CD14-positive monocyte (primary cell): ENCODE data around the gene KHSRP. TPM values are rescaled to one million over a fixed set of nuclear protein-coding genes. Genes with fewer than 3 reads are reported as not detected.

Experiments
- DNase-seq, 3 donors: peaks; one replicate each; pipeline ENCODE4 v3.0.0-alpha.2; 2011 to 2022
- H2AFZ ChIP-seq: 2 replicates; pipeline ENCODE4 v1.6.0; 2012; ENCODE audit warnings: mild to moderate bottlenecking, low read depth, low read length, inconsistent platforms; ENCODE audit not compliant: insufficient read depth, poor library complexity, severe bottlenecking
- H3K27ac ChIP-seq, 2 donors: 1 replicate in 1 of 2; 2 replicates in 1 of 2; pipeline ENCODE4 v1.5.1; 2012 to 2013; ENCODE audit warnings: low read length in 2 of 2, control low read depth in 1 of 2, inconsistent platforms in 1 of 2, low read depth in 1 of 2, mild to moderate bottlenecking in 1 of 2
- H3K27me3 ChIP-seq, 2 donors: one replicate each; pipeline versions ENCODE4 v1.6.0 to v1.6.1; 2011 to 2013; ENCODE audit warnings: low read length in 2 of 2; ENCODE audit not compliant: control insufficient read depth in 2 of 2, insufficient read depth in 2 of 2
- H3K36me3 ChIP-seq, 2 donors: replicated peaks in 1 of 2; 1 replicate in 1 of 2; 2 replicates in 1 of 2; pipeline versions ENCODE4 v1.5.1 to v1.6.1; 2012 to 2013; ENCODE audit warnings: low read length in 2 of 2, control low read depth in 1 of 2, inconsistent platforms in 1 of 2, mild to moderate bottlenecking in 1 of 2; ENCODE audit not compliant: insufficient read depth in 2 of 2, control insufficient read depth in 1 of 2
- H3K4me1 ChIP-seq, 2 donors: 1 replicate in 1 of 2; 2 replicates in 1 of 2; pipeline versions ENCODE4 v1.5.1 to v1.6.1; 2012 to 2013; ENCODE audit warnings: low read length in 2 of 2, control low read depth in 1 of 2, inconsistent platforms in 1 of 2, mild to moderate bottlenecking in 1 of 2, moderate library complexity in 1 of 2; ENCODE audit not compliant: insufficient read depth in 2 of 2, control insufficient read depth in 1 of 2
- H3K4me2 ChIP-seq: replicated peaks from 2 replicates; pipeline ENCODE3; 2012; ENCODE audit warnings: low read length, moderate library complexity, mild to moderate bottlenecking; ENCODE audit not compliant: poor library complexity, severe bottlenecking; ENCODE audit errors: extremely low read depth
- H3K4me3 ChIP-seq, 3 experiments: fragments of 200-600 bp in 1 of 3; sonication (generic) in 1 of 3; replicated peaks in 1 of 3; 1 replicate in 2 of 3; 2 replicates in 1 of 3; pipeline ENCODE4 v1.5.1; 2011 to 2013; ENCODE audit warnings: low read length in 3 of 3, mild to moderate bottlenecking in 3 of 3, control low read depth in 2 of 3, low read depth in 2 of 3, inconsistent platforms in 1 of 3, moderate library complexity in 1 of 3
- H3K79me2 ChIP-seq: 2 replicates; pipeline ENCODE4 v1.6.0; 2012; ENCODE audit warnings: mild to moderate bottlenecking, control low read depth, inconsistent platforms, low read length, moderate library complexity; ENCODE audit not compliant: insufficient read depth
- H3K9ac ChIP-seq: 2 replicates; pipeline ENCODE4 v1.6.0; 2017; ENCODE audit warnings: low read length, mild to moderate bottlenecking; ENCODE audit not compliant: insufficient read depth, poor library complexity, severe bottlenecking
- H3K9me3 ChIP-seq, 2 donors: replicated peaks in 1 of 2; 1 replicate in 1 of 2; 2 replicates in 1 of 2; pipeline versions ENCODE4 v1.5.1 to v1.6.1; 2012 to 2013; ENCODE audit warnings: low read length in 2 of 2, control low read depth in 1 of 2; ENCODE audit not compliant: control insufficient read depth in 1 of 2, insufficient read depth in 1 of 2
- H4K20me1 ChIP-seq: 2 replicates; pipeline ENCODE4 v1.6.0; 2012; ENCODE audit warnings: mild to moderate bottlenecking, low read length, control low read depth, moderate library complexity; ENCODE audit not compliant: insufficient read depth
- H3K27ac Mint-ChIP-seq, 7 donors: one replicate each; pipeline ENCODE4 v1.8.0; 2020; ENCODE audit warnings: mild to moderate bottlenecking in 7 of 7, mixed read lengths in 7 of 7, moderate library complexity in 6 of 7, inconsistent platforms in 2 of 7
- H3K27me3 Mint-ChIP-seq, 3 donors: one replicate each; pipeline ENCODE4 v1.8.0; 2021 to 2022; ENCODE audit warnings: low read depth in 3 of 3, mild to moderate bottlenecking in 3 of 3, mixed read lengths in 3 of 3, moderate library complexity in 3 of 3, inconsistent platforms in 1 of 3
- H3K36me3 Mint-ChIP-seq, 2 donors: one replicate each; pipeline ENCODE4 v1.8.0; 2020; ENCODE audit warnings: mixed read lengths in 2 of 2, inconsistent platforms in 1 of 2, mild to moderate bottlenecking in 1 of 2
- H3K4me1 Mint-ChIP-seq: one replicate; pipeline ENCODE4 v1.8.0; 2020; ENCODE audit warnings: mild to moderate bottlenecking, mixed read lengths
- H3K4me3 Mint-ChIP-seq, 2 donors: one replicate each; pipeline ENCODE4 v1.8.0; 2020; ENCODE audit warnings: mild to moderate bottlenecking in 2 of 2, mixed read lengths in 2 of 2, moderate library complexity in 1 of 2
- H3K9me3 Mint-ChIP-seq, 7 donors: one replicate each; pipeline ENCODE4 v1.8.0; 2020 to 2022; ENCODE audit warnings: mixed read lengths in 7 of 7, mild to moderate bottlenecking in 6 of 7, moderate library complexity in 6 of 7, inconsistent platforms in 2 of 7
- WGBS: methylation state at CpG from one replicate; pipeline ENCODE4 v1.1.5; 2013; ENCODE audit warnings: missing lambda C conversion rate; ENCODE audit not compliant: insufficient coverage; 5-methylcytosine and 5-hydroxymethylcytosine counted together
- intact Hi-C, 2 donors: fragments of 100-400 bp; cut with micrococcal nuclease; formaldehyde crosslinking; loops; one replicate each; pipeline versions ENCODE4 v1.15.0 to v1.15.1; 2023
- polyA plus RNA-seq, 3 donors: library from polyadenylated mRNA; depleted of rRNA in 1 of 3; unstranded in 2 of 3; stranded (reverse) in 1 of 3; fragments of 300-500 nt in 2 of 3; fragments of >200 nt in 1 of 3; fragmentation: Illumina TruSeq in 2 of 3; gene quantifications; 1 replicate in 2 of 3; 2 replicates in 1 of 3; pipeline ENCODE4 v1.2.3, GENCODE V29; 2012 to 2021
- TF ChIP-seq, protein P1 (sequence below): fragments of 200-600 bp; IDR thresholded peaks from one replicate; pipeline ENCODE4 v1.8.0; 2022; ENCODE audit warnings: antibody characterized with exemption, mild to moderate bottlenecking

The KHSRP gene
- polyA plus RNA-seq, 3 donors: 8.6 to 63.3 (median 9.1) TPM

- Histone ChIP-seq H3K9me3 (no peaks in the 10 kb centered on the region), H3K27me3 (no peaks in the 10 kb centered on the region), H3K4me3 (no peak overlapping the region), H3K27ac (no peak overlapping the region), H4K20me1 (no peaks in the 10 kb centered on the region), H2AFZ (no peak overlapping the region), H3K79me2 (no peaks in the 10 kb centered on the region), H3K4me2 (no peak overlapping the region), H3K9ac (no peak overlapping the region), H3K36me3 (peaks cover 45 to 61% of the 10 kb centered on the region in 2 donors), H3K4me1 (peaks cover 5 to 6% of the 10 kb centered on the region in 2 donors)
- WGBS: 100% methylated on average over 2 of the region's 9 CpGs
- no peak for DNase-seq
- H3K27ac Mint-ChIP-seq: no peak overlapping the region
- TF ChIP-seq, protein P1, sequence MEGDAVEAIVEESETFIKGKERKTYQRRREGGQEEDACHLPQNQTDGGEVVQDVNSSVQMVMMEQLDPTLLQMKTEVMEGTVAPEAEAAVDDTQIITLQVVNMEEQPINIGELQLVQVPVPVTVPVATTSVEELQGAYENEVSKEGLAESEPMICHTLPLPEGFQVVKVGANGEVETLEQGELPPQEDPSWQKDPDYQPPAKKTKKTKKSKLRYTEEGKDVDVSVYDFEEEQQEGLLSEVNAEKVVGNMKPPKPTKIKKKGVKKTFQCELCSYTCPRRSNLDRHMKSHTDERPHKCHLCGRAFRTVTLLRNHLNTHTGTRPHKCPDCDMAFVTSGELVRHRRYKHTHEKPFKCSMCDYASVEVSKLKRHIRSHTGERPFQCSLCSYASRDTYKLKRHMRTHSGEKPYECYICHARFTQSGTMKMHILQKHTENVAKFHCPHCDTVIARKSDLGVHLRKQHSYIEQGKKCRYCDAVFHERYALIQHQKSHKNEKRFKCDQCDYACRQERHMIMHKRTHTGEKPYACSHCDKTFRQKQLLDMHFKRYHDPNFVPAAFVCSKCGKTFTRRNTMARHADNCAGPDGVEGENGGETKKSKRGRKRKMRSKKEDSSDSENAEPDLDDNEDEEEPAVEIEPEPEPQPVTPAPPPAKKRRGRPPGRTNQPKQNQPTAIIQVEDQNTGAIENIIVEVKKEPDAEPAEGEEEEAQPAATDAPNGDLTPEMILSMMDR: no peak
- H3K4me1 Mint-ChIP-seq: peaks cover 4% of the 10 kb centered on the region
- peaks cover 48 to 66% of the 10 kb centered on the region in 2 donors for H3K36me3 Mint-ChIP-seq
- H3K9me3 Mint-ChIP-seq: peaks cover 0 to 12% (median 3%) of the 10 kb centered on the region in 7 donors
- peaks cover 0 to 2% (median 0%) of the 10 kb centered on the region in 3 donors for H3K27me3 Mint-ChIP-seq
- intact Hi-C loops: loop anchor here (10.0 kb wide), 2 partner anchors 46 to 694 kb away; partner anchors contain the start of genes HSD11B1L (in 1 of the 2), KHSRP (in 1 of the 2) and MICOS13 (in 1 of the 2)
- H3K4me3 Mint-ChIP-seq: no peak overlapping the region
These were observed 46.1 kb downstream of the KHSRP start for GRCh38 chr19:6378486-6378885.

DNA sequence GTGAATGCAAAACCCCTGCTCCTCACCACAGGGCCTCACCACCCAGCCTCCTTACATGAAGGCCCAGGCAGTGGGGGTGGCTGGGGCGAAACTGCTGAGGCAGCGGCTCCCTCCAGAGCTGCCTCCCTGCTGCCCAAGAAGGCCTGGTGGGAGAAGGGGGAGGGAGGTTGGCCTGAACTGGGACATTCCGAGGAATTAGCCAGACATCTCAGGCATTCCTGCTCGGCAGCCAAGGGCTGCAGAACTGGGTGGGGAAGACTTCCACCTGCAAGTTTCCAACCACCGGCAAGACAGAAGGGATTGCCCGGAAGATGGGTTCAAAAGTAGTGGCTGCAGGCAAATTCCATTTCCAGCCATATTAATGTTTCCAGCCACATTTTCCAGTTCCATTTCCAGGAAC is 46.6 kb downstream of the KHSRP start:
- Mint-ChIP-seq H3K4me3 (no peak overlapping the region), H3K9me3 (peaks cover 0 to 12% (median 3%) of the 10 kb centered on the region in 7 donors), H3K27me3 (peaks cover 0 to 2% (median 0%) of the 10 kb centered on the region in 3 donors), H3K4me1 (peaks cover 6% of the 10 kb centered on the region), H3K36me3 (peaks cover 44 to 62% of the 10 kb centered on the region in 2 donors), H3K27ac (no peak overlapping the region)
- TF ChIP-seq, protein P1: no peak
- peaks cover 6 to 7% of the 10 kb centered on the region in 2 donors for H3K4me1 ChIP-seq
- no peak overlapping the region for H3K27ac ChIP-seq
- intact Hi-C loops: loop anchor here (10.0 kb wide), 2 partner anchors 47 to 693 kb away; partner anchors contain the start of genes HSD11B1L (in 1 of the 2), KHSRP (in 1 of the 2) and MICOS13 (in 1 of the 2)
- no peak overlapping the region for H3K4me2 ChIP-seq
- no peak overlapping the region for H3K4me3 ChIP-seq
- no peaks in the 10 kb centered on the region for H3K9me3 ChIP-seq
- no peaks in the 10 kb centered on the region for H4K20me1 ChIP-seq
- H3K27me3 ChIP-seq: no peaks in the 10 kb centered on the region
- peaks cover 41 to 57% of the 10 kb centered on the region in 2 donors for H3K36me3 ChIP-seq
- no peak overlapping the region for H2AFZ ChIP-seq
- H3K9ac ChIP-seq: no peak overlapping the region
- WGBS: 97% methylated on average over 5 of the region's 6 CpGs
- DNase-seq: no peak
- H3K79me2 ChIP-seq: no peaks in the 10 kb centered on the region
